HEK293 (cell line): ENCODE data around the gene NEU1.

ENCODE experiments used
- GFI1B ChIP-seq: fragments of 450-650 bp; formaldehyde crosslinking; IDR thresholded peaks from 2 replicates; pipeline ENCODE4 v1.5.1; 2016; ENCODE audit warnings: missing biosample characterization, missing genetic modification characterization
- HOXD13 ChIP-seq: sonication (generic); formaldehyde crosslinking; IDR thresholded peaks from 2 replicates; pipeline ENCODE4 v1.8.0; 2022; ENCODE audit warnings: missing genetic modification reagents, borderline replicate concordance
- KLF8 ChIP-seq: fragments of 450-650 bp; formaldehyde crosslinking; IDR thresholded peaks from 2 replicates; pipeline ENCODE4 v1.5.1; 2016; ENCODE audit warnings: missing biosample characterization, missing genetic modification characterization
- MYNN ChIP-seq: fragments of 450-650 bp; formaldehyde crosslinking; IDR thresholded peaks from 2 replicates; pipeline ENCODE4 v1.5.1; 2016; ENCODE audit warnings: missing biosample characterization, missing genetic modification characterization, borderline replicate concordance
- REPIN1 ChIP-seq: fragments of 450-650 bp; formaldehyde crosslinking; IDR thresholded peaks from 2 replicates; pipeline ENCODE4 v1.5.1; 2017; ENCODE audit warnings: missing biosample characterization, missing genetic modification characterization, low read depth
- SCRT1 ChIP-seq: fragments of 450-650 bp; formaldehyde crosslinking; IDR thresholded peaks from 2 replicates; pipeline ENCODE4 v1.5.1; 2016; ENCODE audit warnings: missing biosample characterization, missing genetic modification characterization, borderline replicate concordance
- WT1 ChIP-seq: fragments of 450-650 bp; formaldehyde crosslinking; IDR thresholded peaks from 2 replicates; pipeline ENCODE4 v1.5.1; 2016; ENCODE audit warnings: missing biosample characterization, missing genetic modification characterization
- ZBTB17 ChIP-seq: fragments of 450-650 bp; formaldehyde crosslinking; IDR thresholded peaks from 2 replicates; pipeline ENCODE4 v1.5.1; 2016; ENCODE audit warnings: missing biosample characterization, missing genetic modification characterization
- ZBTB20 ChIP-seq: fragments of 450-650 bp; formaldehyde crosslinking; IDR thresholded peaks from 2 replicates; pipeline ENCODE4 v1.5.1; 2016; ENCODE audit warnings: missing biosample characterization, missing genetic modification characterization
- ZBTB48 ChIP-seq: fragments of 450-650 bp; formaldehyde crosslinking; IDR thresholded peaks from 2 replicates; pipeline ENCODE4 v1.5.1; 2016; ENCODE audit warnings: missing biosample characterization, missing genetic modification characterization
- ZNF138 ChIP-seq: fragments of 450-650 bp; formaldehyde crosslinking; IDR thresholded peaks from 2 replicates; pipeline ENCODE4 v1.5.1; 2016; ENCODE audit warnings: missing biosample characterization, missing genetic modification characterization, borderline replicate concordance
- ZNF174 ChIP-seq: fragments of 450-650 bp; formaldehyde crosslinking; IDR thresholded peaks from 2 replicates; pipeline ENCODE4 v1.5.0; 2017; ENCODE audit warnings: missing biosample characterization, mild to moderate bottlenecking, missing genetic modification characterization
- ZNF175 ChIP-seq: fragments of 450-650 bp; formaldehyde crosslinking; IDR thresholded peaks from 2 replicates; pipeline ENCODE4 v1.5.1; 2016; ENCODE audit warnings: missing biosample characterization, missing genetic modification characterization
- ZNF2 ChIP-seq: fragments of 450-650 bp; formaldehyde crosslinking; IDR thresholded peaks from 2 replicates; pipeline ENCODE4 v1.5.1; 2016; ENCODE audit warnings: missing biosample characterization, missing genetic modification characterization
- ZNF223 ChIP-seq: fragments of 450-650 bp; formaldehyde crosslinking; IDR thresholded peaks from 2 replicates; pipeline ENCODE4 v1.5.1; 2016; ENCODE audit warnings: missing biosample characterization, missing genetic modification characterization
- ZNF350 ChIP-seq: fragments of 450-650 bp; formaldehyde crosslinking; IDR thresholded peaks from 2 replicates; pipeline ENCODE4 v1.5.0; 2017; ENCODE audit warnings: missing biosample characterization, mild to moderate bottlenecking, missing genetic modification characterization
- ZNF354C ChIP-seq: fragments of 450-650 bp; formaldehyde crosslinking; IDR thresholded peaks from 2 replicates; pipeline ENCODE4 v1.5.1; 2016; ENCODE audit warnings: missing biosample characterization, missing genetic modification characterization, low read depth, borderline replicate concordance
- ZNF37A ChIP-seq: fragments of 450-650 bp; IDR thresholded peaks from 2 replicates; pipeline ENCODE4 v1.5.1; 2018; ENCODE audit warnings: missing biosample characterization, missing genetic modification characterization
- ZNF518A ChIP-seq: fragments of 450-650 bp; formaldehyde crosslinking; conservative IDR thresholded peaks from 2 replicates; pipeline ENCODE4 v1.5.1; 2016; ENCODE audit warnings: low read depth, missing biosample characterization, missing genetic modification characterization
- ZNF624 ChIP-seq: fragments of 450-650 bp; formaldehyde crosslinking; IDR thresholded peaks from 2 replicates; pipeline ENCODE4 v1.5.1; 2017; ENCODE audit warnings: missing biosample characterization, missing genetic modification characterization
- ZNF629 ChIP-seq: fragments of 450-650 bp; formaldehyde crosslinking; IDR thresholded peaks from 2 replicates; pipeline ENCODE4 v1.5.1; 2017; ENCODE audit warnings: missing biosample characterization, missing genetic modification characterization
- ZNF701 ChIP-seq: fragments of 450-650 bp; formaldehyde crosslinking; IDR thresholded peaks from 2 replicates; pipeline ENCODE4 v1.5.1; 2016; ENCODE audit warnings: missing biosample characterization, missing genetic modification characterization
- ZNF707 ChIP-seq: fragments of 450-650 bp; formaldehyde crosslinking; IDR thresholded peaks from 2 replicates; pipeline ENCODE4 v1.5.1; 2016; ENCODE audit warnings: missing biosample characterization, missing genetic modification characterization
- ZNF747 ChIP-seq: fragments of 450-650 bp; formaldehyde crosslinking; IDR thresholded peaks from 2 replicates; pipeline ENCODE4 v1.5.1; 2016; ENCODE audit warnings: missing biosample characterization, missing genetic modification characterization
- ZNF785 ChIP-seq: fragments of 450-650 bp; formaldehyde crosslinking; IDR thresholded peaks from 2 replicates; pipeline ENCODE4 v1.5.1; 2016; ENCODE audit warnings: missing biosample characterization, missing genetic modification characterization
- ZNF791 ChIP-seq: fragments of 450-650 bp; formaldehyde crosslinking; IDR thresholded peaks from 2 replicates; pipeline ENCODE4 v1.5.1; 2016; ENCODE audit warnings: missing biosample characterization, missing genetic modification characterization
- ZNF792 ChIP-seq: fragments of 450-650 bp; formaldehyde crosslinking; IDR thresholded peaks from 2 replicates; pipeline ENCODE4 v1.5.1; 2016; ENCODE audit warnings: missing biosample characterization, missing genetic modification characterization
- ZXDB ChIP-seq: fragments of 450-650 bp; formaldehyde crosslinking; IDR thresholded peaks from 2 replicates; pipeline ENCODE4 v1.5.1; 2016; ENCODE audit warnings: missing biosample characterization, missing genetic modification characterization
- TF ChIP-seq, protein P1 (sequence below): fragments of 450-650 bp; formaldehyde crosslinking; IDR thresholded peaks from 2 replicates; pipeline ENCODE4 v1.5.1; 2016; ENCODE audit warnings: missing biosample characterization, missing genetic modification characterization
- TF ChIP-seq, protein P2 (sequence below): IDR thresholded peaks from 2 replicates; pipeline ENCODE4 v1.6.1; 2011; ENCODE audit warnings: mild to moderate bottlenecking, low read depth, low read length, borderline replicate concordance

The NEU1 gene

DNA sequence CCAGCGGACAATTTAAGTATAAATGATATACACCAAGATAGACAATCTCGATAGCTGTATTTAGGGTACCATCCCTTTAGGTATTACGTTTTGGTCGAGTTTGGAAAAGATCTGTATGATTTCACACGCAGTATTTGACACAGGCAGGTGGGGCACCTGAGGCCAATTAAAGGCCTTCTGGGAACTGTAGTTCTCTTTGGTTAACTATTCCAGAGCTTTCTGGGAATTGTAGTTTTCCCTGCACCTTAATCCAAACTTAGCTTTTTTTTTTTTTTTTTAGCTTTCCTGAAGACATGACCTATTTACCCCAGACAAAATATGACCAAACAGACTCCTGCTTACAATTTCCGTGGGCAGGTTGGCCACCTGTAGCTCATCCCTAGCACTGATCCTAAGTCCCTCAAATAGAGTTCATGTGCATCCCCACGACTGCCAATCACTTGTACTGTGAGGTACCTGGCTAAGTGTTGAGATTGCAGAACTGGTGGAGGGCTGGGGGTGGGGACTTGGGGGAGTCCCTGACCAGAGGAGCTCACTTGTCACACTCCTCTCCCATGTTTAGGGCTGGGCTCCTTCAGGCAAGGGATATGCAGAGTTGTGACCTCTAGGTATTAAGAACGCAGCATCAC lies 35.9 kb upstream of the NEU1 start (continued):
- TF ChIP-seq ZNF518A (tag by site-specific recombination) (0 out of 2 replicates have a peak, but pooled peaks have one; percentile 11), HOXD13 (CRISPR knock-in tag) (no peak), ZNF785 (no peak), ZNF354C (tag by site-specific recombination) (no peak), ZBTB20 (tag by site-specific recombination) (no peak), ZBTB48 (tag by site-specific recombination) (peak; percentile 42; the same call in 1 of the 2 replicates), ZNF174 (tag by site-specific recombination) (no peak), ZNF747 (tag by site-specific recombination) (no peak), ZNF2 (no peak; the same call in 1 of the 2 replicates), ZNF629 (tag by site-specific recombination) (no peak), ZNF175 (tag by site-specific recombination) (no peak), KLF8 (tag by site-specific recombination) (peak; percentile 81), ZNF792 (tag by site-specific recombination) (no peak), ZNF791 (tag by site-specific recombination) (no peak), ZNF707 (no peak), ZNF350 (tag by site-specific recombination) (no peak), ZNF138 (tag by site-specific recombination) (no peak), REPIN1 (tag by site-specific recombination) (peak; percentile 18; the same call in 1 of the 2 replicates), WT1 (no peak), MYNN (no peak), ZBTB17 (tag by site-specific recombination) (peak; percentile 84), ZNF37A (tag by site-specific recombination) (no peak), ZXDB (peak; percentile 30), SCRT1 (tag by site-specific recombination) (peak; percentile 94), ZNF223 (tag by site-specific recombination) (no peak), ZNF624 (tag by site-specific recombination) (no peak), GFI1B (no peak), ZNF701 (tag by site-specific recombination) (no peak)
- TF ChIP-seq, protein P1, sequence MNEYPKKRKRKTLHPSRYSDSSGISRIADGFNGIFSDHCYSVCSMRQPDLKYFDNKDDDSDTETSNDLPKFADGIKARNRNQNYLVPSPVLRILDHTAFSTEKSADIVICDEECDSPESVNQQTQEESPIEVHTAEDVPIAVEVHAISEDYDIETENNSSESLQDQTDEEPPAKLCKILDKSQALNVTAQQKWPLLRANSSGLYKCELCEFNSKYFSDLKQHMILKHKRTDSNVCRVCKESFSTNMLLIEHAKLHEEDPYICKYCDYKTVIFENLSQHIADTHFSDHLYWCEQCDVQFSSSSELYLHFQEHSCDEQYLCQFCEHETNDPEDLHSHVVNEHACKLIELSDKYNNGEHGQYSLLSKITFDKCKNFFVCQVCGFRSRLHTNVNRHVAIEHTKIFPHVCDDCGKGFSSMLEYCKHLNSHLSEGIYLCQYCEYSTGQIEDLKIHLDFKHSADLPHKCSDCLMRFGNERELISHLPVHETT (tag by site-specific recombination) = peak; percentile 11; the same call in 1 of the 2 replicates
- TF ChIP-seq, protein P2, sequence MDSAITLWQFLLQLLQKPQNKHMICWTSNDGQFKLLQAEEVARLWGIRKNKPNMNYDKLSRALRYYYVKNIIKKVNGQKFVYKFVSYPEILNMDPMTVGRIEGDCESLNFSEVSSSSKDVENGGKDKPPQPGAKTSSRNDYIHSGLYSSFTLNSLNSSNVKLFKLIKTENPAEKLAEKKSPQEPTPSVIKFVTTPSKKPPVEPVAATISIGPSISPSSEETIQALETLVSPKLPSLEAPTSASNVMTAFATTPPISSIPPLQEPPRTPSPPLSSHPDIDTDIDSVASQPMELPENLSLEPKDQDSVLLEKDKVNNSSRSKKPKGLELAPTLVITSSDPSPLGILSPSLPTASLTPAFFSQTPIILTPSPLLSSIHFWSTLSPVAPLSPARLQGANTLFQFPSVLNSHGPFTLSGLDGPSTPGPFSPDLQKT = no peak
